Measurements from ENCODE around the gene SLIT3. TPM values are rescaled to one million over a fixed set of nuclear protein-coding genes. Genes with fewer than 3 reads are reported as not detected.
"Not testable (repeated sequence)": the region's sequence is repeated elsewhere in the genome, so short reads cannot be mapped to it uniquely, and the experiment has no call there.

Gene SLIT3
- total RNA-seq, 1 donor from 2014 or later = not detected

GRCh38 chr5:169222934-169223594 is 77.9 kb downstream of the SLIT3 start:
- DNase-seq (ENCODE audit: low read depth) = no peak

GRCh38 chr5:169221519-169221918 is 79.4 kb downstream of the SLIT3 start:
- DNase-seq (ENCODE audit: low read depth) = no peak

DNA sequence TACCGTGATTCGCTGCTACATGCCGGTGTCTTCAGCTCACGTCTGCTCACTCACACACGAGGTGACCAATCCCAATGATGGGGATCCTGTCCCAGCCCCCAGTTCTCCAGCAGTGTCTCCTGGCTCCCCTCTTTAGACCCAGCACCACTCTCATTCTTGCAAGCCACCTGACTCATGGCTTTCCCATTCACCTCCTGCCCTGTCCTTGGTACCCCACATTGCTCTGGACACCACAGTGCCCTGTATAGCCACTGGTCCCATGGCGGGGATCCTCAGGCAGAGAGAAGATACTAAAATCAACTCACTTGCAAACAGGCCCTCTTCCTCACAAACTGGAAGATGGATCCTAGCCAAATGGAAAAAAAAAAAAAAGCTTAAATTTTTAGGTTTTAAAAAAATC is 81.0 kb downstream of the SLIT3 start:
- DNase-seq (ENCODE audit: low read depth) = no peak

DNA sequence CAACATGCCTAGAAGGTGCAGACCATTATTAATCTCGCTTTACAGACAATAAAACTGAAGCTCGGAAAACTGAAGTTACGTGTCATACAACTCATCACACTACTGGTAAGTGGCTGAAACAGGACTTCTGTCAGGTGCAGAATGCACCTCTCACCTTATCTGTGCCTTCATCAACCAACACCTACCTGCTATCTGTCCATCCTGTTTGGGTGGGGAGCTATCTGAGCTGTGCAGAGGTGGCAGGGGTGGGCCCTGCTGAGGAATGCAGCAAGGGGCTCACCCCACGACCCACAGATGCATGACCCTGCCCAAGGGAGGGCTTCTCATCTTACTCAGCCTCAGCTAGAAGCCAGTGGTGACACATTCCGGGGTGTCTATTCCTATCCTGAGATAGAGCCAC is 81.6 kb downstream of the SLIT3 start:
- no peak for DNase-seq (ENCODE audit: low read depth)

DNA sequence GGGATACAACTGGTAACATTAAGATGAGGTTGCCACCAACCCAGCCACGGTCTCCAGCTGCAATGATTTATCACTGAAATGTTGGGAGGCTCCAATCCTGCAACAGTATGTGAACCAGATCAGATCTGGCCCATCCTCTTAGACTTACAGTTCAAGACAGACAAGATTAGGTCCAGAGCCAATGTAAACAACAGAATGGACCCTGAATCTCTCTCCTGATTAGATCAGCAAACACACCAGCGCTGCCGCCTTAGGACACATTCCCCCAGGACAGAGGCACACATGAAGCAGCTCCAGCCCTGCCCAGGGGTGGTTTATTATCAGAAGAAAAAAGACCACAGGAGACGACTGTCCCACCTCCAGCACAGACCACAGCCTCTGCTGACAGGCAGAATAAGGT is 82.1 kb downstream of the SLIT3 start:
- DNase-seq (ENCODE audit: low read depth) = no peak

DNA sequence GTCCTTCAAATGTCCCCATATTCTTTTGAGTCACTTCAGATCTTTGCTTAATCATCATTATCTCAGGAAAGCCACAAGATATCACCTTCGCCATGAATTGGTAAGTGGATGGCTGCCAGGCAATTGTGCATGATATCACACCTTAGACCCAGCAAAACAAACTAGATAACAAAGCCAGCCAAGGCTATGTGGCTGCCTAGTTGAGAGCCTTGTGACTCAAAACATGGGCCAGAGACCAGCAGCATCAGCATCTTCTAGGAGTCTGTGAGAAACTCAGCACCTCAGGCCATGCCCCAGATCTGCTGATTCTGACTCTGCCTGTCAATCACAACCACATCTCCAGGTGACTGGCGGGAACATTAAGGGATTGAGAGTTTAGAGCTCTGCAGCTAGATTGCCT is 82.8 kb downstream of the SLIT3 start:
- no peak for DNase-seq (ENCODE audit: low read depth)

DNA sequence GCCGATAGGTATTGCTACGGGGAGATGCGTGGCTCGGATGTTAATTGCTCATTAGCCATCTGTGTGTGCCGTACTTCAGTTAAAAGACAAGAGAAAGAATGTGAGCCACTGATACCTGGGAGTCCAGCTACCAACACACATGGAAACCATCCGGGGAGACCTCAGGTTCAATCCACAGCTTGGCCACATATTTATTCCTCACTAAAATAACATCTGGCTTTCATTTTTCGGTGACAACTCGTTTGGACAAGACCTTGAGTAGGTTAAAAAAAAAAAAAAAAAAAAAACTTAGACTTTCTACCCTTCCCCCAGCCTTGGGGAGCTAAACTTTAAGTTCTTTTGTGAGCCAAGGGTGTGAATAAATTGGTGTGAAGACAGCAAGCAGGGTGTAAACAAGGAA is 84.1 kb downstream of the SLIT3 start:
- no peak for DNase-seq (ENCODE audit: low read depth)

GRCh38 chr5:169213479-169213878 is 87.5 kb downstream of the SLIT3 start:
- no peak for DNase-seq (ENCODE audit: low read depth)

DNA sequence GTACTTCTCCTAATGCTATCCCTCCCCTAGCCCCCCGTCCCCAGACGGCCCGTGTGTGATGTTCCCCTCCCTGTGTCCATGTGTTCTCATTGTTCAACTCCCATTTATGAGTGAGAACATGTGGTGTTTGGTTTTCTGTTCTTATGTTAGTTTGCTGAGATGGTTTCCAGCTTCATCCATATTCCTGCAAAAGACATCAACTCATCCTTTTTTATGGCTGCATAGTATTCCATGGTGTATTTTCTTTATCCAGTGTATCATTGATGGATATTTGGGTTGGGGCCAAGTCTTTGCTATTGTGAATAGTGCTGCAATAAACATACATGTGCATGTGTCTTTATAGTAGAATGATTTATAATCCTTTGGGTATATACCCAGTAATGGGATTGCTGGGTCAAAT is 89.2 kb downstream of the SLIT3 start:
- DNase-seq (ENCODE audit: low read depth) = not testable (repeated sequence)

GRCh38 chr5:169204788-169205400 is 96.0 kb downstream of the SLIT3 start:
- no peak for DNase-seq (ENCODE audit: low read depth)

- DNase-seq (ENCODE audit: low read depth) = no peak
Measured at GRCh38 chr5:169202969-169203368, 98.0 kb downstream of the SLIT3 start.

DNA sequence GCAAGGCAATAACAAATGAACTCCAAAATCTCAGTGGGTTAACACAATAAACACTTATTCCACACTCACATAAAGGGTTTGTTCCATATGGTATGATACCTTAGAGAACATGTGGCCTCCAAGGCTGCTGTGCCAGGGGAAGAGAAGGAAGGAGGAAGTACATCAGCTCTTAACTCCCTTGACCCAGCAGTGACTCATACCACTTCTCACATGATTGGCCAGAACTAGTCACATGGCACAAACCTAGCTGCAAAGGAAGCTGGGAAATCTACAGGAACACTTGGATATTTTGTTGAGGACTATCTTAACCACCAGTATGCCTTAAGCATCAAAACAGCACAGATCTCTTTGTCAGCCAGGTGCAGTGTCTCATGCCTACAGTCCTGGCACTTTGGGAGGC is 99.3 kb downstream of the SLIT3 start:
- no peak for DNase-seq (ENCODE audit: low read depth)

- no peak for DNase-seq (ENCODE audit: low read depth)
Measured at GRCh38 chr5:169200125-169200778, 100.7 kb downstream of the SLIT3 start.

DNA sequence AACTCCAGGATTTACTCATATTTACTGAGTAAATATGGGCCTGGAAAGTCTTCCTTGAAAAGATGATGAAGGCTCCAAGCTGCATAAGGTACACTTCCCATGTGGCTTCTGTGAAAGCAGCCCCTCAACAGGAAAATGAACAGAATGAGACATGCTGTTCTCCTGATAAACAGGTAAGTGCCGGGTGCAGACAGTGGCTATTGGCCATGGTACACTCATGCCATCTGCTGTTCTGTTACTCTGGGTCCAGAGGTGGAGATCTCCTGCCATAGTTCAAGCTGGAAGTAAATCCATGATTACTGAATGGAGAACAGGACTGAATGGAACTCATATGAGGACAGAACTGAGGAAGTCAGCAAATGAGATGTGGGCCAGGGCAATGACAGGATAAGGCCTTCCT is 103.6 kb downstream of the SLIT3 start:
- no peak for DNase-seq (ENCODE audit: low read depth)

GRCh38 chr5:169196059-169196458 is 104.9 kb downstream of the SLIT3 start:
- DNase-seq (ENCODE audit: low read depth) = no peak

DNA sequence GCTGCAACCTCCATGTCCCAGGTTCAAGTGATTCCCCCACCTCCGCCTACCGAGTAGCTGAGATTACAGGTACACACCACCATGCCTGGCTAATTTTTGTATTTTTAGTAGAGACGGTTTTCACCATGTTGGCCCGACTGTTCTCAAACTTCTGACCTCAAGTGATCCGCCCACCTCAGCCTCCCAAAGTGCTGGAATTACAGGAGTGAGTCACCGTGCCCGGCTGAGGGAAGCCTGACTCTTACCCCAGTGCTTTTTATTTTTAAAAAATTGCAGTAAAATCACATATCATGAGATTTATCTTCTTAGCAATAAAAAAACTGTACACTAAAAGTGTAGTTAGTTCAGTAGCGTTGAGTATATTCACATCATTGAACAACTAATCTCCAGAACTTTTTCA is 105.3 kb downstream of the SLIT3 start:
- DNase-seq (ENCODE audit: low read depth) = no peak

DNA sequence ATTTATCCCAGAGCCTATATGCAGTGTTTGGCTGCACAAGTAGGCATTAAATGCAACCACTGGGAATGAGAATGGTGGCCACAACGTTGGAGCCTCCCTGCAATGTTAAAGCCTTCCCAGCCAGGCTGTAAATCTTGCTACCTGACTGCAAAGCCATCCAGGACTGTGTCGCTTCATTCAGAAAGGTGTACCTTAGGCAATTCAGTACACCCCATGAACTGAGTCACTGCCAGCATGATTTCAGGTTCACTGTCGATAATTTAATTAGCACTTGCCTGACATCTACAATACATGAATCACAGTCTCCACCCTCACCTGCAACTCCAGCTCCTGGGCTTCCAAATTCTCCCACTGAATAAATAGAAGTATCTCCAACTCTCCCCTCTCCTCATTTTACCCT is 108.4 kb downstream of the SLIT3 start:
- no peak for DNase-seq (ENCODE audit: low read depth)

- no peak for DNase-seq (ENCODE audit: low read depth)
Measured at GRCh38 chr5:169190849-169191248, 110.1 kb downstream of the SLIT3 start.

DNA sequence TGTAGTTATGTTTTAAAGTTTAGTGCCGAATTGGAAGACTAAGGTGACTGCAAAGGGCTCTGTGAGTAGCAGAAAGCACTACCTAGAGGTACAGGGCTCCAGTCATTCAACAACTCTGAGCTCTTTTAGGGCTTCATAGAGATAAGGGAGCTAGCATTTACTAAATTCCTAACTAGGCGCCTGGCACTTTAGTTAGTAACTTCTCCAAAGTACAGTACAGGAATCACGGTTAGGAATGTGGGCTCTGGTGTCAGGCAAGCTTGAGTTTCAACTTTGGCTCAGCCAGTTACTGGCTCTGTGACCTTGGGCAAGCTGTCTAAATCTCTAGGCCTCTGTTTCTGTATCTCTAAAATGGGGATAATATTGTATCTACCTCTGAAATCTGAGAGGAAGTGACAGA is 115.3 kb downstream of the SLIT3 start:
- DNase-seq (ENCODE audit: low read depth) = no peak

DNA sequence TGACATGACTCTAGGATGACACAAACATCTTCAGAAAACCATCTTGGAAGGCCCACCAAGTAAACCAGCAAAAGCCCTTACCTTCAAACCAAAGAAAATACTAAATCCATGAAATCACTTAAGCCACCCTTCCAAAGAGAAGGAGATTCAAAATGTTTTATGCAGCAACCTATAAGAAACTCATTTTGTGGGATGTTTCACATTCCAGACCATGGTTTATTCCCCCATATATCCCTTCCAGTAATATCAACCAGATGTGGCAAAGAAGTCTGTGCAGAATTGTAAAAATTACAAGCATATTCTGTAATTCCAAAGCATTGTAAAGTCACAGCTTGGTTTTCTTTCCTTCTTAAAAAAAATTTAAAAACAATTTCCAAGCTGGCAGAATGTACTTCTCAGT is 117.4 kb downstream of the SLIT3 start:
- DNase-seq (ENCODE audit: low read depth) = no peak

- no peak for DNase-seq (ENCODE audit: low read depth)
Measured at GRCh38 chr5:169182797-169183196, 118.1 kb downstream of the SLIT3 start.

DNA sequence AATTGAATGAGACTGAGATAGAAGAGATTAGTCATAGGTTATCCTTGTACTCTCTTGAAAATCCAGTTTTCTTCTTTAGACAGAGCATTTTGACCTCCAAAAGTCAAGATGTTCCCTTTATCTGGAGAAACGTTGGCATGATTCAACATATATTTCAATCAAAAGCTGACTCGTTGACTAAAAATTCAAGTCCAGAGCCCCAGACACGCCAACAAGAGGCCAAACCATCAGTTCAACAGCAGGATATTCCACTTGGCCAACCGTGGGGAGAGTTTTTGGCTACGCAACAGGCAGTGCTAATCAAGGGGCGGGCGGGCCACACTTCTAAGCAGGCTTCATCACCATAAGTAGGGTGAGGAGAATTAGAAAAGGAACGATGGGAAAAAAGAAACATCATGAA is 119.1 kb downstream of the SLIT3 start:
- no peak for DNase-seq (ENCODE audit: low read depth)

DNA sequence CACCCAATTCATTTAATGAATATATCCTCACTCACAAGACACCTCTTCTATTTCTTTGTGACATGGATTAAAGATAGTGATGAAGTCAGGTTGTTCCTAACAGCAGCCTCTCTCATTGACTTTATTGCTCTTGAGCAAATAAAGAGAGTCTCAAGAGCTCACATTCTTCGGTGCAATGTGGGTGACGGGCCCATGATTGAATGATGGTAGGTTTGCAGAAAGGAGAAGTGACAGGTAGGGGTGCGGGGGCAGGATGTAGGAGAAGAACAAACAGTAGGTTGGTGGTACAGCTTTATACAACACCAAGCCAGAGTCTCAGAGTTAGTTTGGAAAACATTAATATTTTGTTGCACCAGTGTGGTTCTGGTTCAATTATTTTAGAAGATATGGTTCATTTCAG is 122.2 kb downstream of the SLIT3 start:
- DNase-seq (ENCODE audit: low read depth) = no peak
